DND-41 (cell line): Measurements from ENCODE around the gene MED22.

Experiments
- CTCF ChIP-seq: IDR thresholded peaks from 2 replicates; pipeline ENCODE4 v1.5.1; 2012; ENCODE audit warnings: borderline replicate concordance, low read length, moderate library complexity, mild to moderate bottlenecking; ENCODE audit not compliant: poor library complexity, severe bottlenecking; ENCODE audit errors: extremely low read depth
- EZH2 ChIP-seq: IDR thresholded peaks from 3 replicates; pipeline ENCODE4 v1.6.1; 2012; ENCODE audit warnings: borderline replicate concordance, low read depth, mild to moderate bottlenecking, moderate library complexity, low read length, inconsistent platforms; ENCODE audit not compliant: severe bottlenecking

GRCh38 chr9:133342069-133342406 lies 5.9 kb downstream of the MED22 start:
- peak; percentile 25 for TF ChIP-seq CTCF
- TF ChIP-seq EZH2 = no peak
